GM12892 (cell line): ENCODE results near the gene KRTAP10-1.

Experiments used
- DNase-seq: peaks from one replicate; pipeline ENCODE4 v3.0.0; 2011; ENCODE audit not compliant: insufficient read length
- FAIRE-seq: peaks from 2 replicates; lab custom pipeline; 2011; peaks lifted over from hg19 to GRCh38; lab: Jason Lieb, UNC
- POLR2A ChIP-seq: IDR thresholded peaks from 2 replicates; pipeline ENCODE4 v1.6.1; 2011; ENCODE audit warnings: low read depth, low read length, control low read depth
- POLR2AphosphoS5 ChIP-seq: IDR thresholded peaks from 2 replicates; pipeline ENCODE4 v1.6.1; 2011; ENCODE audit warnings: low read depth, low read length, control low read depth
- TAF1 ChIP-seq: IDR thresholded peaks from 2 replicates; pipeline ENCODE4 v1.6.1; 2011; ENCODE audit warnings: low read depth, mild to moderate bottlenecking, control low read depth, low read length, borderline replicate concordance

The KRTAP10-1 gene

GRCh38 chr21:44517175-44517899 is 22.7 kb downstream of the KRTAP10-1 start:
- FAIRE-seq, result peak; percentile 51
- DNase-seq, result no peak
- TF ChIP-seq POLR2A (no peak), TAF1 (no peak), POLR2AphosphoS5 (no peak)

- no peak for DNase-seq
- FAIRE-seq, result no peak
- TF ChIP-seq TAF1, result no peak
- TF ChIP-seq POLR2A, result no peak
- TF ChIP-seq POLR2AphosphoS5, result no peak
Measured at GRCh38 chr21:44516828-44517174, 23.2 kb downstream of the KRTAP10-1 start.

GRCh38 chr21:44516342-44516741 is 23.7 kb downstream of the KRTAP10-1 start:
- no peak for FAIRE-seq
- DNase-seq, result no peak
- TF ChIP-seq POLR2AphosphoS5, result no peak
- TF ChIP-seq POLR2A, result no peak
- no peak for TF ChIP-seq TAF1

GRCh38 chr21:44515359-44516165 is 24.4 kb downstream of the KRTAP10-1 start:
- FAIRE-seq, result no peak
- no peak for TF ChIP-seq POLR2AphosphoS5
- no peak for TF ChIP-seq POLR2A
- no peak for TF ChIP-seq TAF1
- no peak for DNase-seq

- no peak for DNase-seq
- no peak for FAIRE-seq
- TF ChIP-seq TAF1, result no peak
- no peak for TF ChIP-seq POLR2AphosphoS5
- TF ChIP-seq POLR2A, result no peak
Measured at GRCh38 chr21:44514746-44515358, 25.1 kb downstream of the KRTAP10-1 start.

- DNase-seq (no peak), FAIRE-seq (no peak)
- TF ChIP-seq TAF1 (no peak), POLR2AphosphoS5 (no peak), POLR2A (no peak)
Measured at GRCh38 chr21:44514218-44514520, 25.8 kb downstream of the KRTAP10-1 start.

- FAIRE-seq (no peak), DNase-seq (no peak)
- TF ChIP-seq TAF1, result no peak
- TF ChIP-seq POLR2A, result no peak
- TF ChIP-seq POLR2AphosphoS5, result no peak
Measured at GRCh38 chr21:44513389-44514217, 26.4 kb downstream of the KRTAP10-1 start.

GRCh38 chr21:44512496-44513388 is 27.3 kb downstream of the KRTAP10-1 start:
- DNase-seq (no peak), FAIRE-seq (no peak)
- TF ChIP-seq POLR2AphosphoS5 (no peak), POLR2A (no peak), TAF1 (no peak)

GRCh38 chr21:44511938-44512275 is 28.1 kb downstream of the KRTAP10-1 start:
- TF ChIP-seq TAF1 (no peak), POLR2AphosphoS5 (no peak), POLR2A (no peak)
- DNase-seq (no peak), FAIRE-seq (no peak)
